ENCODE measurements around the gene IPO11. TPM values are rescaled to one million over a fixed set of nuclear protein-coding genes. Genes with fewer than 3 reads are reported as not detected.
A peak's percentile ranks its signal among the peaks of the same experiment; 100 is the strongest.

The IPO11 gene
- total RNA-seq, 1 donor from 2014 or later = 30.3 TPM

DNA sequence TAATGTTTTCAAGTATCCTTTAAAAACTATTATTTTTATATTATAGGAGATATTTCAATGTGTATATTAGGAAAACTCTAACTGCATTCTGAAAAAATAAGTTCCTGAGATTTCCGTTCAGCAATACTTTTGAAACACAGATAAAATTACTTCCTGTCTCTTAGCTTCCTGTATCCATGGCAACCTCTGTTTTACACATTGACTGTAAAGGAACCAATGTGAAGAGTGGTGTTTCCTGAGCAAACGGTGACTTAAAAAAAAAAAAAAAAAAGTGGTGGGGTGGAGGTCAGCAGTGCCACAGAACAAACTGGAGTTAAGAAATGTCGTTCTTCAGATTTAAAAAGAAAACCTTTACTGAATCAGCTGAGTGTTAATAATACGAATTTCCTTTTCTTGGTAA, 166.0 kb downstream of the IPO11 start, which contains the start of gene LRRC70:
TSS of gene LRRC70 (plus strand) at position 280 of the 400 bp plus-strand sequence. CDS start 620 bp downstream, outside the sequence.
- no peak for TF ChIP-seq CTCF (IDR thresholded peaks at IDR 0.05; ENCODE audit: borderline replicate concordance)
- peak within 1 kb of the TSS; percentile 38 for H3K27ac ChIP-seq (replicated peaks)
- peak within 1 kb of the TSS; percentile 46 for H3K4me3 ChIP-seq
- H3K4me1 ChIP-seq = peaks cover 19% of the 10 kb centered on the region
- H3K9me3 ChIP-seq (replicated peaks) = no peaks in the 10 kb centered on the region
- H3K27me3 ChIP-seq (ENCODE audit: low read depth) = no peaks in the 10 kb centered on the region
- intact Hi-C loops (cut with micrococcal nuclease) = no loop called here
- H3K36me3 ChIP-seq = no peaks in the 10 kb centered on the region
- DNase-seq = no peak

GRCh38 chr5:62579761-62580160, 167.2 kb downstream of the IPO11 start:
- peak overlapping the region; percentile 38 for H3K27ac ChIP-seq (replicated peaks)
- TF ChIP-seq CTCF (IDR thresholded peaks at IDR 0.05; ENCODE audit: borderline replicate concordance) = no peak
- intact Hi-C loops (cut with micrococcal nuclease) = no loop called here
- H3K4me1 ChIP-seq = peaks cover 19% of the 10 kb centered on the region
- no peaks in the 10 kb centered on the region for H3K9me3 ChIP-seq (replicated peaks)
- no peaks in the 10 kb centered on the region for H3K36me3 ChIP-seq
- H3K27me3 ChIP-seq (ENCODE audit: low read depth) = no peaks in the 10 kb centered on the region
- peak overlapping the region; percentile 46 for H3K4me3 ChIP-seq
- no peak for DNase-seq

GRCh38 chr5:62581836-62582597, 169.5 kb downstream of the IPO11 start:
- H3K4me1 ChIP-seq = peaks cover 20% of the 10 kb centered on the region
- H3K4me3 ChIP-seq = no peak overlapping the region
- TF ChIP-seq CTCF (IDR thresholded peaks at IDR 0.05; ENCODE audit: borderline replicate concordance) = no peak
- no peaks in the 10 kb centered on the region for H3K27me3 ChIP-seq (ENCODE audit: low read depth)
- intact Hi-C loops (cut with micrococcal nuclease) = no loop called here
- no peak overlapping the region for H3K27ac ChIP-seq (replicated peaks)
- H3K9me3 ChIP-seq (replicated peaks) = no peaks in the 10 kb centered on the region
- H3K36me3 ChIP-seq = no peaks in the 10 kb centered on the region
- DNase-seq = no peak

- Histone ChIP-seq H3K27me3 (ENCODE audit: low read depth) (no peaks in the 10 kb centered on the region), H3K36me3 (no peaks in the 10 kb centered on the region), H3K4me3 (no peak overlapping the region), H3K27ac (replicated peaks) (no peak overlapping the region), H3K4me1 (peaks cover 9% of the 10 kb centered on the region), H3K9me3 (replicated peaks) (no peaks in the 10 kb centered on the region)
- intact Hi-C loops (cut with micrococcal nuclease) = no loop called here
- TF ChIP-seq CTCF (IDR thresholded peaks at IDR 0.05; ENCODE audit: borderline replicate concordance) = no peak
- no peak for DNase-seq
Measured at GRCh38 chr5:62584391-62584790, 171.8 kb downstream of the IPO11 start.

- H3K9me3 ChIP-seq (replicated peaks) = no peaks in the 10 kb centered on the region
- no peaks in the 10 kb centered on the region for H3K36me3 ChIP-seq
- H3K27ac ChIP-seq (replicated peaks) = no peak overlapping the region
- no peak for DNase-seq
- no peak for TF ChIP-seq CTCF (IDR thresholded peaks at IDR 0.05; ENCODE audit: borderline replicate concordance)
- peaks cover 9% of the 10 kb centered on the region for H3K4me1 ChIP-seq
- H3K4me3 ChIP-seq = no peak overlapping the region
- H3K27me3 ChIP-seq (ENCODE audit: low read depth) = no peaks in the 10 kb centered on the region
- intact Hi-C loops (cut with micrococcal nuclease) = no loop called here
Measured at GRCh38 chr5:62585306-62585705, 172.7 kb downstream of the IPO11 start.
